Upper lobe of left lung (tissue), 6 donors: ENCODE data around the gene LGALS1. TPM values are rescaled to one million over a fixed set of nuclear protein-coding genes. Genes with fewer than 3 reads are reported as not detected.

Experiments
- ATAC-seq, 2 donors: fragments of 200-7000 bp; cut with Tn5 transposase; one replicate each; pipeline ENCODE4 v1.9.1; 2022; ENCODE audit warnings: mild to moderate bottlenecking in 2 of 2, moderate library complexity in 2 of 2; ENCODE audit not compliant: low FRiP score in 2 of 2
- DNase-seq, 2 donors: peaks; one replicate each; pipeline ENCODE4 v3.0.0-alpha.2; 2019 to 2020
- H3K27ac ChIP-seq, 4 donors: fragments of 200-600 bp; sonication (generic); one replicate each; pipeline ENCODE4 v1.5.1; 2016 to 2019
- H3K27me3 ChIP-seq, 4 donors: fragments of 200-600 bp; sonication (generic); one replicate each; pipeline ENCODE4 v1.5.1; 2017 to 2019
- H3K36me3 ChIP-seq, 4 donors: fragments of 200-600 bp; sonication (generic); one replicate each; pipeline ENCODE4 v1.5.1; 2016 to 2019
- H3K4me1 ChIP-seq, 4 donors: fragments of 200-600 bp; sonication (generic); one replicate each; pipeline ENCODE4 v1.5.1; 2018 to 2019
- H3K4me3 ChIP-seq, 4 donors: fragments of 200-600 bp; sonication (generic); one replicate each; pipeline ENCODE4 v1.5.1; 2017 to 2019; ENCODE audit warnings: mild to moderate bottlenecking in 2 of 4, moderate library complexity in 1 of 4
- H3K9me3 ChIP-seq, 4 donors: fragments of 200-600 bp; sonication (generic); one replicate each; pipeline ENCODE4 v1.5.1; 2018 to 2019
- CTCF ChIP-seq, 6 experiments: fragments of 450-650 bp in 4 of 6; fragments of 200-600 bp in 2 of 6; sonication (generic) in 2 of 6; IDR thresholded peaks; one replicate each; pipeline ENCODE4 v1.5.1; 2016 to 2019; ENCODE audit warnings: antibody characterized with exemption in 6 of 6
- EP300 ChIP-seq, 4 donors: sonication (generic); formaldehyde crosslinking; IDR thresholded peaks; one replicate each; pipeline ENCODE4 v1.5.1; 2017; ENCODE audit warnings: antibody characterized with exemption in 4 of 4, control low read depth in 2 of 4
- POLR2A ChIP-seq, 4 donors: fragments of 450-650 bp; IDR thresholded peaks; one replicate each; pipeline ENCODE4 v1.5.1; 2016 to 2017; ENCODE audit warnings: antibody characterized with exemption in 4 of 4, mild to moderate bottlenecking in 2 of 4
- POLR2AphosphoS5 ChIP-seq, 2 donors: sonication (generic); formaldehyde crosslinking; IDR thresholded peaks; one replicate each; pipeline ENCODE4 v1.5.1; 2017; ENCODE audit warnings: antibody characterized with exemption in 2 of 2
- WGBS, 2 donors: methylation state at CpG; one replicate each; pipeline ENCODE4 v1.1.5; 2017 to 2018; 5-methylcytosine and 5-hydroxymethylcytosine counted together
- total RNA-seq, 6 donors: library from RNA; depleted of rRNA in 4 of 6; stranded (reverse); fragments of >200 nt in 4 of 6; gene quantifications; one replicate each; pipeline versions ENCODE4 v1.1.0 to v1.2.1, GENCODE V29; 2016 to 2021
- donor health status: DM: no; HTN: no; CAD: no; lungs with moderate emphysema.
- donor health status: DM: no; HTN: yes; CAD: no; lungs with severe emphysema.

Gene LGALS1
- total RNA-seq, 6 donors from 2014 or later = 125 to 750 (median 400) TPM

- 41 to 55% methylated on average over 7 of the region's 8 CpGs for WGBS, 2 donors
- DNase-seq (no peak), ATAC-seq (no peak)
- H3K4me1 ChIP-seq = peaks cover 57 to 64% (median 61%) of the 10 kb centered on the region in 4 donors
- H3K27ac ChIP-seq = peak overlapping the region; percentile 77 to 91 (median 86)
- H3K9me3 ChIP-seq = no peaks in the 10 kb centered on the region
- no peak for TF ChIP-seq EP300 (IDR thresholded peaks at IDR 0.05)
- TF ChIP-seq POLR2AphosphoS5 (IDR thresholded peaks at IDR 0.05) = no peak
- no peak for TF ChIP-seq CTCF (IDR thresholded peaks at IDR 0.05)
- TF ChIP-seq POLR2A (IDR thresholded peaks at IDR 0.05) = no peak
- H3K27me3 ChIP-seq = no peaks in the 10 kb centered on the region
- peaks cover 7 to 31% (median 26%) of the 10 kb centered on the region in 4 donors for H3K36me3 ChIP-seq
- H3K4me3 ChIP-seq = peak overlapping the region in 2 of 4 donors; percentile 12 to 24
Measured at GRCh38 chr22:37634417-37634924, 41.0 kb upstream of the LGALS1 start.

- TF ChIP-seq CTCF (IDR thresholded peaks at IDR 0.05) (no peak), EP300 (IDR thresholded peaks at IDR 0.05) (no peak)
- H3K27ac ChIP-seq = peak overlapping the region in 3 of 4 donors; percentile 83 to 91 (median 88)
- peaks cover 2 to 24% (median 19%) of the 10 kb centered on the region in 4 donors for H3K36me3 ChIP-seq
- DNase-seq (no peak), ATAC-seq (no peak)
- H3K4me1 ChIP-seq = peaks cover 63 to 71% (median 65%) of the 10 kb centered on the region in 4 donors
- no peaks in the 10 kb centered on the region for H3K27me3 ChIP-seq
- H3K4me3 ChIP-seq = no peak overlapping the region
- no peaks in the 10 kb centered on the region for H3K9me3 ChIP-seq
- WGBS, 2 donors = 87 to 90% methylated on average over 5 to 7 of the region's 7 CpGs
Measured at GRCh38 chr22:37635157-37635556, 40.3 kb upstream of the LGALS1 start.

- no peak for ATAC-seq
- no peak for TF ChIP-seq POLR2A (IDR thresholded peaks at IDR 0.05)
- TF ChIP-seq CTCF (IDR thresholded peaks at IDR 0.05) = peak in 1 of 6 experiments; percentile 16
- TF ChIP-seq POLR2AphosphoS5 (IDR thresholded peaks at IDR 0.05) = no peak
- no peaks in the 10 kb centered on the region for H3K9me3 ChIP-seq
- no peak for DNase-seq
- 55 to 63% methylated on average over 3 to 5 of the region's 6 CpGs for WGBS, 2 donors
- no peaks in the 10 kb centered on the region for H3K27me3 ChIP-seq
- H3K4me1 ChIP-seq = peaks cover 74 to 79% (median 77%) of the 10 kb centered on the region in 4 donors
- peaks cover 0 to 12% (median 7%) of the 10 kb centered on the region in 4 donors for H3K36me3 ChIP-seq
- no peak overlapping the region for H3K4me3 ChIP-seq
- peak overlapping the region; percentile 10 to 91 (median 33) for H3K27ac ChIP-seq
Measured at GRCh38 chr22:37636186-37636948, 39.1 kb upstream of the LGALS1 start.

- Histone ChIP-seq H3K27ac (peak overlapping the region in 3 of 4 donors; percentile 17 to 91 (median 49)), H3K27me3 (no peaks in the 10 kb centered on the region), H3K4me1 (peaks cover 74 to 79% (median 77%) of the 10 kb centered on the region in 4 donors), H3K4me3 (no peak overlapping the region), H3K9me3 (no peaks in the 10 kb centered on the region), H3K36me3 (peaks cover 0 to 7% (median 2%) of the 10 kb centered on the region in 4 donors)
- WGBS, 2 donors = 69 to 79% methylated on average over 3 of the region's 3 CpGs
- TF ChIP-seq CTCF (IDR thresholded peaks at IDR 0.05) = no peak
- TF ChIP-seq POLR2A (IDR thresholded peaks at IDR 0.05) = no peak
- TF ChIP-seq POLR2AphosphoS5 (IDR thresholded peaks at IDR 0.05) = no peak
- TF ChIP-seq EP300 (IDR thresholded peaks at IDR 0.05) = no peak
- no peak for ATAC-seq
- DNase-seq = no peak
Measured at GRCh38 chr22:37636949-37637273, 38.5 kb upstream of the LGALS1 start.
